Adrenal gland (tissue), 12 donors: Measurements from ENCODE around the gene NHERF1. TPM values are rescaled to one million over a fixed set of nuclear protein-coding genes. Genes with fewer than 3 reads are reported as not detected.

Experiments
- DNase-seq, 7 donors: peaks; one replicate each; pipeline ENCODE4 v3.0.0-alpha.2; 2019 to 2020
- H3K27ac ChIP-seq, 5 donors: fragments of 200-600 bp; sonication (generic) in 4 of 5; 1 replicate in 3 of 5; 2 replicates in 2 of 5; pipeline versions ENCODE4 v1.5.1 to v1.8.0; 2016 to 2020; ENCODE audit warnings: mild to moderate bottlenecking in 1 of 5
- H3K27me3 ChIP-seq: fragments of 200-600 bp; 2 replicates; pipeline ENCODE4 v1.8.0; 2021
- H3K36me3 ChIP-seq, 2 donors: fragments of 200-600 bp; replicated peaks in 1 of 2; 1 replicate in 1 of 2; 2 replicates in 1 of 2; pipeline versions ENCODE4 v1.5.1 to v1.8.0; 2018 to 2022
- H3K4me1 ChIP-seq, 2 donors: fragments of 200-600 bp; replicated peaks in 1 of 2; 1 replicate in 1 of 2; 2 replicates in 1 of 2; pipeline versions ENCODE4 v1.5.1 to v1.8.0; 2018 to 2021
- H3K4me3 ChIP-seq, 4 donors: fragments of 200-600 bp; sonication (generic) in 3 of 4; one replicate each; pipeline ENCODE4 v1.5.1; 2016 to 2018
- H3K9me3 ChIP-seq, 3 donors: fragments of 200-600 bp; sonication (generic) in 1 of 3; replicated peaks in 1 of 3; 1 replicate in 2 of 3; 2 replicates in 1 of 3; pipeline versions ENCODE4 v1.5.1 to v1.8.0; 2016 to 2021
- POLR2A ChIP-seq, 2 donors: fragments of 450-650 bp; IDR thresholded peaks; one replicate each; pipeline ENCODE4 v1.6.1; 2017; ENCODE audit warnings: antibody characterized with exemption in 2 of 2, mild to moderate bottlenecking in 2 of 2, moderate library complexity in 1 of 2
- WGBS, 4 donors: extraction: QIAGEN DNeasy Blood & Tissue Kit in 2 of 4; methylation state at CpG; one replicate each; pipeline versions ENCODE4 v1.1.5 to v1.1.7; 2013 to 2017; 5-methylcytosine and 5-hydroxymethylcytosine counted together
- intact Hi-C, 2 donors: fragments of 100-400 bp; cut with DNase I; formaldehyde crosslinking; loops; one replicate each; pipeline versions ENCODE4 v1.14.1 to v1.15.0; 2022 to 2023
- polyA plus RNA-seq, 3 donors: library from polyadenylated mRNA; stranded (reverse); fragments of 200-250 nt in 2 of 3; fragments of 350-450 nt in 1 of 3; fragmentation: Illumina TruSeq in 1 of 3; extraction: RNeasy Lipid Tissue Mini Kit (QIAGEN cat#74804) in 1 of 3; gene quantifications; one replicate each; pipeline ENCODE4 v1.2.3, GENCODE V29; 2013 to 2014
- total RNA-seq, 9 donors: library from RNA; depleted of rRNA in 4 of 9; stranded (reverse); fragments of >200 nt in 4 of 9; fragments of 120-200 nt in 1 of 9; fragmentation: NEBNext Ultra II Directional in 1 of 9; extraction: Animal tissue kit (Norgen Biotek cat#: 25700) in 1 of 9; gene quantifications; one replicate each; pipeline versions ENCODE4 v1.1.0 to v1.2.4, GENCODE V29; 2013 to 2023
- TF ChIP-seq, protein P1 (sequence below), 6 experiments: fragments of 450-650 bp in 4 of 6; fragments of 200-600 bp in 2 of 6; sonication (generic) in 1 of 6; IDR thresholded peaks; 1 replicate in 5 of 6; 2 replicates in 1 of 6; pipeline versions ENCODE4 v1.5.1 to v1.8.0; 2016 to 2021; ENCODE audit warnings: antibody characterized with exemption in 6 of 6, mild to moderate bottlenecking in 2 of 6, moderate library complexity in 1 of 6
- donor health status: healthy with polysubstance abuse.
- donor health status: Bipolar disorder and iron deficiency.
- donor health status: DM: yes; HTN: yes; CAD: no.
- donor health status: DM: no; HTN: no; CAD: no.
- donor health status: DM: no; HTN: no; CAD: no.
- donor health status: DM: yes; HTN: yes; CAD: no.

The NHERF1 gene
- total and polyA plus RNA-seq, 12 donors: 22.0 to 277 (median 209) TPM

DNA sequence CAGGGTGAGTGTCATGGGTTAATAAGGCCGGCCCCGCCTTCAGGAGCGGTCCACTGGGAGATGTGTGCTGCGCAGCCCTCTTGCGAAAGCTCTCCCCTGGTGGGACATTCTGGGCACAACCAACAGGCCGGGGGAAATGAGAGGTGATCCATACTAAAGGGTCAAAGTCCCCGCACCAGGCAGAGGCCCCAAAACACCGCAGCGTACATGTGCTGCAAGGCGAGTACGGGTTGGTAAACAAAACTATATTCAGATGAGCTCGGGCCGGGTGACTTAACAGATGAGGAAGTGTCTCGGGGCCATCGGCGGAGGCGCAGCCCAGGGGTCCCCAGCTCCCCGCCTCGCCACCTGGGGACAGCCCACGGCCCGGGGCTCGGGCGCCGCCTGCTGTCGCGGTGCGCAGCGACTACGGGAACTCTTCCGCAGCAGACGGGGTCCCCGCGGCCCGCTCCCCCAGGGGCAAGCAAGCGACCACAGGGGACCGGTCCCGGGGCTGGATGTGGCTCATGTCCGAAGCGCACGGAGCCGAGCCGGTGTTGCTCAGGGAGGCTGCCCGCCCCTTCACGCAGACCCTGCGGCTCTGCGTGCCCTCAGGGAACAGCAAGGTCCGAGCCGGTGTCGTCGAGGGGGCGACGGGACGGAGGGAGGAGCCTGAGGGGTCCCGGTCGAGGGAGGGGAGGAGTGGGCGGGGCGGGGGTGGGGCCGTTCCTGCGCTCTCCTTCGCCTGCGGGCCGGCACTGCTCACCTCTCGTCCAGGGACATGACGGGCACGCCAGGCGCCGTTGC is 11.7 kb upstream of the NHERF1 start, which contains the start of gene RAB37:
Gene RAB37, plus strand, starts transcription at position 744 of the 786 bp plus-strand sequence. Its CDS starts 17 bp downstream, at position 761.
- Histone ChIP-seq H3K9me3 (no peaks in the 10 kb centered on the region), H3K27ac (no peak within 1 kb of the TSS), H3K27me3 (peaks cover 36% of the 10 kb centered on the region), H3K36me3 (no peaks in the 10 kb centered on the region), H3K4me3 (peak within 1 kb of the TSS in 1 of 4 donors; percentile 25), H3K4me1 (peaks cover 0 to 15% of the 10 kb centered on the region in 2 donors)
- TF ChIP-seq, protein P1, sequence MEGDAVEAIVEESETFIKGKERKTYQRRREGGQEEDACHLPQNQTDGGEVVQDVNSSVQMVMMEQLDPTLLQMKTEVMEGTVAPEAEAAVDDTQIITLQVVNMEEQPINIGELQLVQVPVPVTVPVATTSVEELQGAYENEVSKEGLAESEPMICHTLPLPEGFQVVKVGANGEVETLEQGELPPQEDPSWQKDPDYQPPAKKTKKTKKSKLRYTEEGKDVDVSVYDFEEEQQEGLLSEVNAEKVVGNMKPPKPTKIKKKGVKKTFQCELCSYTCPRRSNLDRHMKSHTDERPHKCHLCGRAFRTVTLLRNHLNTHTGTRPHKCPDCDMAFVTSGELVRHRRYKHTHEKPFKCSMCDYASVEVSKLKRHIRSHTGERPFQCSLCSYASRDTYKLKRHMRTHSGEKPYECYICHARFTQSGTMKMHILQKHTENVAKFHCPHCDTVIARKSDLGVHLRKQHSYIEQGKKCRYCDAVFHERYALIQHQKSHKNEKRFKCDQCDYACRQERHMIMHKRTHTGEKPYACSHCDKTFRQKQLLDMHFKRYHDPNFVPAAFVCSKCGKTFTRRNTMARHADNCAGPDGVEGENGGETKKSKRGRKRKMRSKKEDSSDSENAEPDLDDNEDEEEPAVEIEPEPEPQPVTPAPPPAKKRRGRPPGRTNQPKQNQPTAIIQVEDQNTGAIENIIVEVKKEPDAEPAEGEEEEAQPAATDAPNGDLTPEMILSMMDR (IDR thresholded peaks at IDR 0.05): peak in 5 of 6 experiments; percentile 13 to 45 (median 37)
- TF ChIP-seq POLR2A (IDR thresholded peaks at IDR 0.05): no peak
- intact Hi-C loops: loop anchor here (5.0 to 10.0 kb wide), 2 partner anchors 79 to 82 kb away; no protein-coding TSS in a partner anchor
- WGBS, 4 donors: 4 to 80% (median 8%) methylated on average over 1 to 67 of the region's 67 CpGs
- peak in 2 of 7 donors; percentile 20 to 59 for DNase-seq

GRCh38 chr17:74737299-74738050 is 11.0 kb upstream of the NHERF1 start:
- TF ChIP-seq, protein P1 (IDR thresholded peaks at IDR 0.05): peak in 4 of 6 experiments; percentile 12 to 47 (median 36)
- no peak for TF ChIP-seq POLR2A (IDR thresholded peaks at IDR 0.05)
- DNase-seq: peak in 1 of 7 donors; percentile 27
- intact Hi-C loops: loop anchor here (5.0 to 10.0 kb wide), 2 partner anchors 80 to 83 kb away; no protein-coding TSS in a partner anchor
- 4 to 8% (median 5%) methylated on average over 21 to 38 of the region's 38 CpGs for WGBS, 4 donors
- Histone ChIP-seq H3K27ac (no peak overlapping the region), H3K9me3 (no peaks in the 10 kb centered on the region), H3K4me1 (peaks cover 0 to 15% of the 10 kb centered on the region in 2 donors), H3K4me3 (peak overlapping the region in 1 of 4 donors; percentile 25), H3K27me3 (peaks cover 36% of the 10 kb centered on the region), H3K36me3 (no peaks in the 10 kb centered on the region)

GRCh38 chr17:74738051-74738996 is 10.1 kb upstream of the NHERF1 start:
- intact Hi-C loops: loop anchor here (5.0 to 10.0 kb wide), 2 partner anchors 81 to 84 kb away; no protein-coding TSS in a partner anchor

More at GRCh38 chr17:74738051-74738996, 10.1 kb upstream of the NHERF1 start:
- H3K27me3 ChIP-seq: peaks cover 36% of the 10 kb centered on the region
- 35 to 39% (median 37%) methylated on average over 8 to 16 of the region's 16 CpGs for WGBS, 4 donors
- H3K4me3 ChIP-seq: no peak overlapping the region
- H3K4me1 ChIP-seq: peaks cover 0 to 15% of the 10 kb centered on the region in 2 donors
- TF ChIP-seq, protein P1 (IDR thresholded peaks at IDR 0.05): no peak
- TF ChIP-seq POLR2A (IDR thresholded peaks at IDR 0.05): no peak
- no peaks in the 10 kb centered on the region for H3K9me3 ChIP-seq
- DNase-seq: no peak
- H3K27ac ChIP-seq: no peak overlapping the region
- H3K36me3 ChIP-seq: no peaks in the 10 kb centered on the region
